OCI-LY1 (cell line): Measurements from ENCODE around the gene ZNF429.
"Not testable (repeated sequence)": the region's sequence is repeated elsewhere in the genome, so short reads cannot be mapped to it uniquely, and the experiment has no call there.

Experiments used
- H2AFZ ChIP-seq: fragments of 200-600 bp; sonication (generic), shearing (Covaris generic); 2 replicates; pipeline ENCODE4 v1.6.0; 2014; ENCODE audit warnings: antibody characterized with exemption, mild to moderate bottlenecking, low read length
- H3F3A ChIP-seq: fragments of 200-600 bp; sonication (generic), shearing (Covaris generic); 2 replicates; pipeline ENCODE4 v1.6.0; 2014; ENCODE audit warnings: mild to moderate bottlenecking, antibody characterized with exemption, low read length, moderate library complexity; ENCODE audit not compliant: insufficient read depth
- H3K27ac ChIP-seq: fragments of 200-600 bp; sonication (generic); 2 replicates; pipeline ENCODE4 v1.5.1; 2014; ENCODE audit warnings: low read length, mixed run types, mild to moderate bottlenecking, low read depth; ENCODE audit not compliant: poor library complexity, severe bottlenecking
- H3K27me3 ChIP-seq: fragments of 200-600 bp; sonication (generic); 2 replicates; pipeline ENCODE4 v1.6.0; 2014; ENCODE audit warnings: antibody characterized with exemption, mild to moderate bottlenecking, low read length, moderate library complexity; ENCODE audit not compliant: insufficient read depth
- H3K36me3 ChIP-seq: fragments of 200-600 bp; sonication (generic); 2 replicates; pipeline ENCODE4 v1.6.1; 2014; ENCODE audit warnings: mild to moderate bottlenecking, antibody characterized with exemption, low read length, moderate library complexity, mixed read lengths; ENCODE audit not compliant: insufficient read depth
- H3K4me1 ChIP-seq: fragments of 200-600 bp; sonication (generic); 2 replicates; pipeline ENCODE4 v1.5.1; 2014; ENCODE audit warnings: mild to moderate bottlenecking, low read length, moderate library complexity; ENCODE audit not compliant: insufficient read depth, severe bottlenecking
- H3K4me2 ChIP-seq: fragments of 200-600 bp; sonication (generic), shearing (Covaris generic); 2 replicates; pipeline ENCODE4 v1.6.1; 2014; ENCODE audit warnings: low read length
- H3K4me3 ChIP-seq: fragments of 200-600 bp; sonication (generic); 2 replicates; pipeline ENCODE4 v1.5.1; 2014; ENCODE audit warnings: low read length, low read depth, mild to moderate bottlenecking, mixed read lengths; ENCODE audit not compliant: poor library complexity, severe bottlenecking
- H3K79me2 ChIP-seq: fragments of 200-600 bp; shearing (Covaris generic); 2 replicates; pipeline ENCODE4 v1.6.1; 2016; ENCODE audit warnings: mixed run types, low read length, mixed read lengths; ENCODE audit not compliant: insufficient read depth
- H3K9ac ChIP-seq: fragments of 200-600 bp; sonication (generic), shearing (Covaris generic); 2 replicates; pipeline ENCODE4 v1.6.1; 2014; ENCODE audit warnings: mild to moderate bottlenecking, low read length, mixed read lengths
- H3K9me2 ChIP-seq: fragments of 200-600 bp; sonication (generic), shearing (Covaris generic); 2 replicates; pipeline ENCODE4 v1.6.1; 2014; ENCODE audit warnings: low read depth, mild to moderate bottlenecking, low read length, mixed read lengths
- H3K9me3 ChIP-seq: fragments of 200-600 bp; shearing (Covaris generic); 2 replicates; pipeline ENCODE4 v1.6.1; 2014; ENCODE audit warnings: low read length, mixed read lengths
- H4K20me1 ChIP-seq: fragments of 200-600 bp; sonication (generic), shearing (Covaris generic); 2 replicates; pipeline ENCODE4 v1.6.0; 2016; ENCODE audit warnings: mild to moderate bottlenecking, low read length; ENCODE audit not compliant: insufficient read depth
- EZH2 ChIP-seq: fragments of 200-600 bp; sonication (generic), shearing (Covaris generic); IDR thresholded peaks from 2 replicates; pipeline ENCODE4 v1.8.0; 2017; ENCODE audit warnings: borderline replicate concordance, mixed run types, mild to moderate bottlenecking, antibody characterized with exemption, low read length, moderate library complexity, mixed read lengths
- TF ChIP-seq, protein P1 (sequence below): fragments of 200-600 bp; sonication (generic), shearing (Covaris generic); IDR thresholded peaks from 2 replicates; pipeline ENCODE4 v1.5.1; 2017; ENCODE audit warnings: mild to moderate bottlenecking, antibody characterized with exemption, low read length, moderate library complexity, mixed read lengths

The ZNF429 gene

DNA sequence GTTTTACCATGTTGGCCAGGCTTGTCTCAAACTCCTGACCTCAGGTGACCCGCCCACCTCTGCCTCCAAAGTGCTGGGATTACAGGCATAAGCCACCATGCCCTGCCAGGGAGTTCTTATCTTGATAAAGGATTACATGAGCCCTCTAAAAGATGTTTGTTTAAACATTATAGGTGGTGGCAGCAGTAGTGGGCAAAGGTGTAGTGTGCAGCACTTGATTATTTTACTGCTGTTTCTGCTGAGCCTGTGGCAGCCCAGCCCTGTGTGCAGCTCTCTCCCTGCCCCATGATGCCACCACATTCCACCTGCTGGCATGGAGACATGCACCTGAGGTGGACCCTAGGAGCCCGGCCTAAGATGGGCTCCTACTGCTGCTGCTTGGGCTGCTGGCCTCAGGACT, 54.0 kb downstream of the ZNF429 start:
- Histone ChIP-seq H3K9ac (no peak overlapping the region), H3K9me3 (no peaks in the 10 kb centered on the region), H3F3A (no peaks in the 10 kb centered on the region), H3K4me1 (no peaks in the 10 kb centered on the region), H2AFZ (no peak overlapping the region), H4K20me1 (no peaks in the 10 kb centered on the region), H3K36me3 (no peaks in the 10 kb centered on the region), H3K9me2 (no peaks in the 10 kb centered on the region), H3K27ac (no peak overlapping the region), H3K4me3 (no peak overlapping the region), H3K79me2 (no peaks in the 10 kb centered on the region), H3K27me3 (no peaks in the 10 kb centered on the region), H3K4me2 (no peak overlapping the region)
- TF ChIP-seq EZH2 = no peak
- TF ChIP-seq, protein P1, sequence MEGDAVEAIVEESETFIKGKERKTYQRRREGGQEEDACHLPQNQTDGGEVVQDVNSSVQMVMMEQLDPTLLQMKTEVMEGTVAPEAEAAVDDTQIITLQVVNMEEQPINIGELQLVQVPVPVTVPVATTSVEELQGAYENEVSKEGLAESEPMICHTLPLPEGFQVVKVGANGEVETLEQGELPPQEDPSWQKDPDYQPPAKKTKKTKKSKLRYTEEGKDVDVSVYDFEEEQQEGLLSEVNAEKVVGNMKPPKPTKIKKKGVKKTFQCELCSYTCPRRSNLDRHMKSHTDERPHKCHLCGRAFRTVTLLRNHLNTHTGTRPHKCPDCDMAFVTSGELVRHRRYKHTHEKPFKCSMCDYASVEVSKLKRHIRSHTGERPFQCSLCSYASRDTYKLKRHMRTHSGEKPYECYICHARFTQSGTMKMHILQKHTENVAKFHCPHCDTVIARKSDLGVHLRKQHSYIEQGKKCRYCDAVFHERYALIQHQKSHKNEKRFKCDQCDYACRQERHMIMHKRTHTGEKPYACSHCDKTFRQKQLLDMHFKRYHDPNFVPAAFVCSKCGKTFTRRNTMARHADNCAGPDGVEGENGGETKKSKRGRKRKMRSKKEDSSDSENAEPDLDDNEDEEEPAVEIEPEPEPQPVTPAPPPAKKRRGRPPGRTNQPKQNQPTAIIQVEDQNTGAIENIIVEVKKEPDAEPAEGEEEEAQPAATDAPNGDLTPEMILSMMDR = no peak

DNA sequence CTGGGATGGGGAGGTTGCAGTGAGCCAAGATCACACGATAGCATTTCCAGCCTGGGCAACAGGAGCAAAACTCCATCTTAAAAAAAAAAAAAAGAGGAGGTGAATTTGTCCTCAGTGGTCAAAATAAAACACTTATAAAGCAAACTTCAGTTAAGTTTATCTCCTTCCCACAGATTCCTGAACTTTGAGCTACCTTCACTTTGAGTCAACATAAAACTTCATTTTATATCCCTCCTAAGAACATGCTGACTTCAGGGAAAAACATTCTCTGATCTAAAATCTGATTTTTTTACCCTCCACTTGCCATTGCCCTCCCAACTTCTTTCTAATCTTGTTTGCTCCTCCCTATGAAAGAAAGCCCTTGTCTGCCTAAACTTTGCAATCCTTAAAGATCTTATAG, 59.0 kb downstream of the ZNF429 start:
- Histone ChIP-seq H3K79me2 (no peaks in the 10 kb centered on the region), H3K4me3 (no peak overlapping the region), H4K20me1 (no peaks in the 10 kb centered on the region), H3K27ac (no peak overlapping the region), H3K36me3 (no peaks in the 10 kb centered on the region), H3K4me2 (no peak overlapping the region), H3F3A (no peaks in the 10 kb centered on the region), H3K27me3 (no peaks in the 10 kb centered on the region), H2AFZ (no peak overlapping the region), H3K9me2 (no peaks in the 10 kb centered on the region), H3K9ac (no peak overlapping the region), H3K4me1 (no peaks in the 10 kb centered on the region), H3K9me3 (no peaks in the 10 kb centered on the region)
- no peak for TF ChIP-seq EZH2
- TF ChIP-seq, protein P1 = no peak

DNA sequence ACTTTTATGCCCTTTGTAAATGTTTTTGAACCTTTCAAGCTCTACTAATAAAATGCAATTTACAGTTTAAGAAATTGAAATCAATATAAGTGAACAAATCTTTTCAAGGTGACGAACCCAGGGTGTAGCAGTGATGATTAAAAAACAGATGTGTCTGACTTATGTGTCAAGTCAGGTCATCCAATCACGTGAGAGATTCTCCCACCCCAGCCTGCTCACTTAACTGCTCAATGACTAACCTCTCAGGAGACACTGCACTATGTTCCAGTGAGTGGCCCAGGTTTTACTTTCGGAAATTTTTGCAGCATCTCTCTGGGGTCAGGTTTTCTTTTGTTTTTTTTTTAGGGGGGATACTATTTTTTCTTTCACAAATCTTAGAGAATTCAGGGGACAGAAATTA, 60.7 kb downstream of the ZNF429 start:
- Histone ChIP-seq H3K4me2 (no peak overlapping the region), H3K27me3 (no peaks in the 10 kb centered on the region), H3K9ac (no peak overlapping the region), H4K20me1 (no peaks in the 10 kb centered on the region), H3K4me3 (no peak overlapping the region), H3K9me3 (no peaks in the 10 kb centered on the region), H3F3A (no peaks in the 10 kb centered on the region), H3K79me2 (no peaks in the 10 kb centered on the region), H3K9me2 (no peaks in the 10 kb centered on the region), H3K4me1 (no peaks in the 10 kb centered on the region), H2AFZ (no peak overlapping the region), H3K36me3 (no peaks in the 10 kb centered on the region), H3K27ac (no peak overlapping the region)
- TF ChIP-seq EZH2 = no peak
- TF ChIP-seq, protein P1 = no peak

DNA sequence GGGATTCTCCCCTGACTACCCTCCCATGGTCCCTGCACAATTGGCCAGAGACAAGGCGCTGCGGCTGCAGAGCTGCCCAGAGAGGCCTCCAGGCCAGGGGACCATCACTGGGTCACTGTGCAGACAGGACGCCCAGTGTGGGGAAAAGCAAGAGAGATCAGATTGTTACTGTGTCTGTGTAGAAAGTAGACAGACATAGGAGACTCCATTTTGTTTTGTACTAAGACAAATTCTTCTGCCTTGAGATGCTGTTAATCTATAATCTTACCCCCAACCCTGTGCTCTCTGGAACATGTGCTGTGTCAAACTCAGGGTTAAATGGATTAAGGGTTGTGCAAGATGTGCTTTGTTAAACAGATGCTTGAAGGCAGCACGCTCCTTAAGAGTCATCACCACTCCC, 62.4 kb downstream of the ZNF429 start:
- not testable (repeated sequence) for H3F3A ChIP-seq, H3K27ac ChIP-seq, H3K79me2 ChIP-seq, H3K36me3 ChIP-seq, H2AFZ ChIP-seq, H3K9me3 ChIP-seq, H3K9me2 ChIP-seq, H3K4me3 ChIP-seq, H3K9ac ChIP-seq, H3K4me1 ChIP-seq, H4K20me1 ChIP-seq, H3K27me3 ChIP-seq, H3K4me2 ChIP-seq
